Progenitor cell of endocrine pancreas (in vitro differentiated cells): ENCODE measurements around the gene DTD1. TPM values are rescaled to one million over a fixed set of nuclear protein-coding genes. Genes with fewer than 3 reads are reported as not detected.

ENCODE experiments used
- DNase-seq: peaks from one replicate; pipeline ENCODE4 v3.0.0; 2021; ENCODE audit warnings: low spot score; ENCODE audit not compliant: unreplicated experiment
- H3K27ac Mint-ChIP-seq: 2 replicates; pipeline ENCODE4 v1.8.0; 2021; ENCODE audit warnings: mild to moderate bottlenecking, moderate library complexity, mixed read lengths
- H3K27me3 Mint-ChIP-seq: 2 replicates; pipeline ENCODE4 v1.8.0; 2021; ENCODE audit warnings: mixed read lengths
- H3K36me3 Mint-ChIP-seq: 2 replicates; pipeline ENCODE4 v1.8.0; 2022; ENCODE audit warnings: mixed read lengths; ENCODE audit not compliant: insufficient read depth
- H3K4me1 Mint-ChIP-seq: 2 replicates; pipeline ENCODE4 v1.8.0; 2021; ENCODE audit warnings: low read depth, mixed read lengths
- H3K4me3 Mint-ChIP-seq: 2 replicates; pipeline ENCODE4 v1.8.0; 2021; ENCODE audit warnings: low read depth, mild to moderate bottlenecking, moderate library complexity, mixed read lengths
- H3K9me3 Mint-ChIP-seq: 2 replicates; pipeline ENCODE4 v1.8.0; 2021; ENCODE audit warnings: low read depth, mixed read lengths
- CTCF ChIP-seq: fragments of 200-600 bp; sonication (generic); IDR thresholded peaks from one replicate; pipeline ENCODE4 v1.5.0; 2021; ENCODE audit warnings: antibody characterized with exemption, mild to moderate bottlenecking; ENCODE audit not compliant: unreplicated experiment
- total RNA-seq: library from RNA; stranded (reverse); gene quantifications from 2 replicates; pipeline ENCODE4 v1.2.1, GENCODE V29; 2021

The DTD1 gene
- total RNA-seq, 1 donor from 2014 or later, result 26.8 TPM

DNA sequence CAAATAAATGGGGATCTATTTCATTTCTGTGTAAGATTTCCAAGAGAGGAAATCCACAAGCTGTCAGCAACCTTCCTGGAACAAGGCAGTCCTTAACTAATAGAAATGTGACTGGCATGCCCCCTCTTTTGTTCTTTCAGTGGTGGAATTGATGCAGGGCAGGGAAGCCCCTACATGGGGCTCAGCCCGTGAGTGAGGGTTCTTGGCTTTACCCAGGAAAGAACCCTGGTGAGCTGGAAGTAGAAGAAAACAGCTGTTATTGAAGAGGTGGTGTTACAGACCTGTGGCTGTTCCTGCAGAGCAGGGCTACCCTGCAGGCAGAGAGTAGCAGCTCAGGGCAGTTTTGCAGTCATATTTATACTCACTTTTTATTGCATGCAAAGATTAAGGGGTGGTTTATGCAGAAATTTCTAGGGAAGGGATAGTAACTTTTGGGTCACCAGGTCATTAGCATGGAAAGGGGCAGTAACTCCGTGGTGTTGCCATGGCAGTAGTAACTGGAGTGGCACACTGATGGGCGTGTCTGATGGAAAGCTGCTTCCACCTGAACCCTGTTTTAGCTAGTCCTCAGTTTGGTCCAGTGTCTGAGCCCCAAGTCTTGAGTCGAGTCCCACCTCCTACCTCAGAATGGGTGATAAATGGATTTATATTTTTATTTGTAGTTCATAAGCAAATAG is 137.1 kb downstream of the DTD1 start:
- Mint-ChIP-seq H3K4me1 (peaks cover 20% of the 10 kb centered on the region), H3K36me3 (peaks cover 4% of the 10 kb centered on the region), H3K27me3 (peaks cover 10% of the 10 kb centered on the region), H3K27ac (no peak overlapping the region), H3K9me3 (peaks cover 7% of the 10 kb centered on the region), H3K4me3 (no peak overlapping the region)
- TF ChIP-seq CTCF, result no peak
- DNase-seq, result no peak

- Mint-ChIP-seq H3K27ac (no peak overlapping the region), H3K9me3 (no peaks in the 10 kb centered on the region), H3K4me1 (peaks cover 24% of the 10 kb centered on the region), H3K4me3 (no peak overlapping the region), H3K27me3 (peaks cover 20% of the 10 kb centered on the region), H3K36me3 (no peaks in the 10 kb centered on the region)
- TF ChIP-seq CTCF, result no peak
- DNase-seq, result no peak
Measured at GRCh38 chr20:18727032-18727508, 139.2 kb downstream of the DTD1 start.

- no peak for DNase-seq
- H3K27ac Mint-ChIP-seq, result no peak overlapping the region
- H3K9me3 Mint-ChIP-seq, result no peaks in the 10 kb centered on the region
- TF ChIP-seq CTCF, result no peak
- H3K4me1 Mint-ChIP-seq, result peaks cover 27% of the 10 kb centered on the region
- no peak overlapping the region for H3K4me3 Mint-ChIP-seq
- H3K27me3 Mint-ChIP-seq, result peaks cover 20% of the 10 kb centered on the region
- H3K36me3 Mint-ChIP-seq, result no peaks in the 10 kb centered on the region
Measured at GRCh38 chr20:18728165-18728869, 140.5 kb downstream of the DTD1 start.

GRCh38 chr20:18728870-18729224 is 141.0 kb downstream of the DTD1 start:
- Mint-ChIP-seq H3K4me1 (peaks cover 27% of the 10 kb centered on the region), H3K4me3 (no peak overlapping the region), H3K27me3 (peaks cover 20% of the 10 kb centered on the region), H3K36me3 (no peaks in the 10 kb centered on the region), H3K9me3 (no peaks in the 10 kb centered on the region), H3K27ac (no peak overlapping the region)
- TF ChIP-seq CTCF, result no peak
- DNase-seq, result no peak

DNA sequence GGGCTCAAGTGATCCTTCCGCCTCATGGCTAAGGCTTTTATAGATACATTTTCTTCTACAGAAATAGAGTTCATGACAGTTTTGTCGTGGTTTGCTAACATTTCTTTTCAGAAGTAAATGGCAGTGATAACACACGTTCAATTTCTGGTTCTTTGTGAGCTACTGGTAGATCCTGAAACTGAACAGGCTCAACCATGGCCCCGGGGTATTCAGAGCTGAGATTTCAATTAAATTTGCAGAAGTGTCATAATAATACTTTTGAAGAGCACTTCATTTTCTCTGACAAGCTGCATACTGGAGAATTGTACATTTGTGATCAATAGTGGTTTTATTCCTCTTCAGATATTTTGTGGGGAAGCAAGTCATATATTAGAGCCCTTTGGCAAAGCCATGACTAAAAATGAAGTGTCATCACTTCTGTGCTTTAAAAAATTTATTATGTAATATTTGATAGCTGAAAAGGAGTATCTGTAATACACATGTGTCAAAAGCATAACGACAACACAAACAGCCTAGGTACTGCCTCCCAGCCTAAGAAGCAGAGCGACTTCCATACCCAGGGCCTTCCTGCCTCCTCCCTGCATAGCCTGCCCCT is 141.5 kb downstream of the DTD1 start:
- DNase-seq, result no peak
- Mint-ChIP-seq H3K4me1 (peaks cover 29% of the 10 kb centered on the region), H3K4me3 (no peak overlapping the region), H3K27me3 (peaks cover 20% of the 10 kb centered on the region), H3K27ac (no peak overlapping the region), H3K9me3 (no peaks in the 10 kb centered on the region), H3K36me3 (no peaks in the 10 kb centered on the region)
- TF ChIP-seq CTCF, result no peak
